HEK293 (cell line): Measurements from ENCODE around the gene FCHSD1.

Source experiments
- CTCF ChIA-PET: fragments of 350-600 bp; formaldehyde crosslinking; extraction: SDS; loops from one replicate; lab custom pipeline; 2021; ENCODE audit warnings: antibody characterized with exemption; lab: Yijun Ruan, JAX
- POLR2A ChIA-PET: fragments of 300-600 bp; formaldehyde crosslinking; extraction: SDS; loops from one replicate; lab custom pipeline; 2020; ENCODE audit warnings: antibody characterized with exemption, inconsistent platforms; lab: Yijun Ruan, JAX
- H3K27ac ChIP-seq: fragments of 200-500 bp; sonication (Bioruptor generic); 2 replicates; pipeline ENCODE4 v1.5.1; 2014; ENCODE audit warnings: low read depth, low read length, control low read depth, inconsistent platforms; ENCODE audit errors: extremely low read depth
- H3K36me3 ChIP-seq, 2 experiments: fragments of 200-500 bp in 1 of 2; sonication (Bioruptor generic) in 1 of 2; 1 replicate in 1 of 2; 2 replicates in 1 of 2; pipeline ENCODE4 v1.5.1; 2014 to 2017; ENCODE audit warnings: inconsistent platforms in 2 of 2, low read length in 2 of 2; ENCODE audit not compliant: control insufficient read depth in 2 of 2, insufficient read depth in 1 of 2
- H3K4me1 ChIP-seq: fragments of 200-500 bp; sonication (Bioruptor generic); 2 replicates; pipeline ENCODE4 v1.5.1; 2014; ENCODE audit warnings: mild to moderate bottlenecking, low read length, inconsistent platforms; ENCODE audit not compliant: control insufficient read depth, insufficient read depth
- H3K4me3 ChIP-seq: 2 replicates; pipeline ENCODE4 v1.5.1; 2011; ENCODE audit warnings: low read depth, mild to moderate bottlenecking, control low read depth, low read length, moderate library complexity
- H3K9me3 ChIP-seq: fragments of 200-500 bp; sonication (Bioruptor generic); 2 replicates; pipeline ENCODE4 v1.5.1; 2014; ENCODE audit warnings: low read depth, low read length, inconsistent platforms; ENCODE audit not compliant: control insufficient read depth, insufficient read depth
- BCL11A ChIP-seq: fragments of 450-650 bp; formaldehyde crosslinking; IDR thresholded peaks from 2 replicates; pipeline ENCODE4 v1.5.1; 2016; ENCODE audit warnings: low read depth, missing biosample characterization, missing genetic modification characterization
- FEZF1 ChIP-seq: fragments of 450-650 bp; formaldehyde crosslinking; IDR thresholded peaks from 2 replicates; pipeline ENCODE4 v1.5.1; 2016; ENCODE audit warnings: missing biosample characterization, missing genetic modification characterization
- INSM2 ChIP-seq: fragments of 450-650 bp; formaldehyde crosslinking; IDR thresholded peaks from 2 replicates; pipeline ENCODE4 v1.5.1; 2016; ENCODE audit warnings: missing biosample characterization, missing genetic modification characterization
- KLF17 ChIP-seq: fragments of 450-650 bp; formaldehyde crosslinking; IDR thresholded peaks from 2 replicates; pipeline ENCODE4 v1.5.1; 2016; ENCODE audit warnings: missing biosample characterization, missing genetic modification characterization
- PRDM6 ChIP-seq: fragments of 450-650 bp; formaldehyde crosslinking; IDR thresholded peaks from 2 replicates; pipeline ENCODE4 v1.5.1; 2017; ENCODE audit warnings: missing biosample characterization, missing genetic modification characterization
- REPIN1 ChIP-seq: fragments of 450-650 bp; formaldehyde crosslinking; IDR thresholded peaks from 2 replicates; pipeline ENCODE4 v1.5.1; 2017; ENCODE audit warnings: missing biosample characterization, missing genetic modification characterization, low read depth
- TSHZ1 ChIP-seq: fragments of 450-650 bp; formaldehyde crosslinking; IDR thresholded peaks from 2 replicates; pipeline ENCODE4 v1.5.1; 2016; ENCODE audit warnings: missing biosample characterization, missing genetic modification characterization, borderline replicate concordance
- ZBTB17 ChIP-seq: fragments of 450-650 bp; formaldehyde crosslinking; IDR thresholded peaks from 2 replicates; pipeline ENCODE4 v1.5.1; 2016; ENCODE audit warnings: missing biosample characterization, missing genetic modification characterization
- ZBTB44 ChIP-seq: fragments of 450-650 bp; IDR thresholded peaks from 2 replicates; pipeline ENCODE4 v1.5.1; 2018; ENCODE audit warnings: missing biosample characterization, mild to moderate bottlenecking, missing genetic modification characterization
- ZBTB49 ChIP-seq: fragments of 450-650 bp; formaldehyde crosslinking; IDR thresholded peaks from 2 replicates; pipeline ENCODE4 v1.5.1; 2016; ENCODE audit warnings: missing biosample characterization, missing genetic modification characterization, low read depth
- ZNF132 ChIP-seq: fragments of 450-650 bp; formaldehyde crosslinking; IDR thresholded peaks from 2 replicates; pipeline ENCODE4 v1.5.1; 2017; ENCODE audit warnings: missing biosample characterization, missing genetic modification characterization, borderline replicate concordance
- ZNF23 ChIP-seq: fragments of 450-650 bp; formaldehyde crosslinking; IDR thresholded peaks from 2 replicates; pipeline ENCODE4 v1.5.1; 2016; ENCODE audit warnings: missing biosample characterization, missing genetic modification characterization, borderline replicate concordance
- ZNF416 ChIP-seq: fragments of 450-650 bp; formaldehyde crosslinking; IDR thresholded peaks from 2 replicates; pipeline ENCODE4 v1.5.1; 2016; ENCODE audit warnings: missing biosample characterization, missing genetic modification characterization
- ZNF629 ChIP-seq: fragments of 450-650 bp; formaldehyde crosslinking; IDR thresholded peaks from 2 replicates; pipeline ENCODE4 v1.5.1; 2017; ENCODE audit warnings: missing biosample characterization, missing genetic modification characterization
- ZNF707 ChIP-seq: fragments of 450-650 bp; formaldehyde crosslinking; IDR thresholded peaks from 2 replicates; pipeline ENCODE4 v1.5.1; 2016; ENCODE audit warnings: missing biosample characterization, missing genetic modification characterization
- ZSCAN4 ChIP-seq: fragments of 450-650 bp; formaldehyde crosslinking; IDR thresholded peaks from 2 replicates; pipeline ENCODE4 v1.5.1; 2017; ENCODE audit warnings: missing biosample characterization, missing genetic modification characterization

The FCHSD1 gene

GRCh38 chr5:141651728-141652105 lies 499 bp upstream of the FCHSD1 start:
- H3K36me3 ChIP-seq: peaks cover 0 to 5% of the 10 kb centered on the region in 2 experiments; a peak in 1 of 3 replicates
- CTCF ChIA-PET: interaction anchor here (0.7 to 2.9 kb wide), 4 partner anchors 14 to 229 kb away, joined by 3 to 17 read pairs (median 4); no protein-coding TSS in a partner anchor
- H3K4me1 ChIP-seq: no peaks in the 10 kb centered on the region
- no peaks in the 10 kb centered on the region for H3K9me3 ChIP-seq
- POLR2A ChIA-PET: interaction anchor here (1.4 to 2.1 kb wide), 2 partner anchors 15 to 60 kb away, joined by 3 to 23 read pairs; partner anchors contain the start of genes HDAC3 and RELL2
- H3K4me3 ChIP-seq: peak overlapping the region; percentile 52
- TF ChIP-seq FEZF1 (tag by site-specific recombination): no peak
- no peak for TF ChIP-seq BCL11A (tag by site-specific recombination)
- TF ChIP-seq ZBTB44: no peak
- no peak for TF ChIP-seq INSM2 (tag by site-specific recombination)
- no peak for TF ChIP-seq ZNF629
- TF ChIP-seq REPIN1 (tag by site-specific recombination): no peak
- TF ChIP-seq ZSCAN4 (tag by site-specific recombination): no peak
- no peak for TF ChIP-seq ZNF23 (tag by site-specific recombination)
- no peak for TF ChIP-seq TSHZ1
- no peak overlapping the region for H3K27ac ChIP-seq

- ChIA-PET CTCF (no interaction called here), POLR2A (no interaction called here)
- peaks cover 0 to 16% of the 10 kb centered on the region in 2 experiments; a peak in 1 of 3 replicates for H3K36me3 ChIP-seq
- no peak overlapping the region for H3K27ac ChIP-seq
- TF ChIP-seq ZNF416 (no peak), ZNF707 (tag by site-specific recombination) (no peak), ZBTB17 (tag by site-specific recombination) (peak; percentile 49)
- no peaks in the 10 kb centered on the region for H3K9me3 ChIP-seq
- H3K4me1 ChIP-seq: no peaks in the 10 kb centered on the region
- no peak overlapping the region for H3K4me3 ChIP-seq
These were observed 1.2 kb downstream of the FCHSD1 start for GRCh38 chr5:141649972-141650371.

- POLR2A ChIA-PET: interaction anchor here (0.7 kb wide), 1 partner anchor 12 kb away, joined by 3 read pairs; the partner anchor contains the start of genes HDAC3 and RELL2
- H3K4me3 ChIP-seq: no peak overlapping the region
- no peaks in the 10 kb centered on the region for H3K4me1 ChIP-seq
- no peaks in the 10 kb centered on the region for H3K9me3 ChIP-seq
- H3K27ac ChIP-seq: no peak overlapping the region
- peaks cover 0 to 20% of the 10 kb centered on the region in 2 experiments; a peak in 1 of 3 replicates for H3K36me3 ChIP-seq
- CTCF ChIA-PET: interaction anchor here (1.1 kb wide), 1 partner anchor 9 kb away, joined by 3 read pairs; no protein-coding TSS in a partner anchor
- TF ChIP-seq KLF17 (no peak), ZBTB49 (tag by site-specific recombination) (no peak), ZNF132 (tag by site-specific recombination) (no peak), PRDM6 (no peak)
These were observed 2.0 kb downstream of the FCHSD1 start for GRCh38 chr5:141649056-141649688.
